GM18502 (cell line): ENCODE measurements around the gene HOMER3.

Experiments used
- ATAC-seq: cut with Tn5 transposase; IDR thresholded peaks from one replicate; pipeline ENCODE4 v1.9.1; 2021; ENCODE audit warnings: mild to moderate bottlenecking; ENCODE audit not compliant: unreplicated experiment, poor library complexity

Gene HOMER3

DNA sequence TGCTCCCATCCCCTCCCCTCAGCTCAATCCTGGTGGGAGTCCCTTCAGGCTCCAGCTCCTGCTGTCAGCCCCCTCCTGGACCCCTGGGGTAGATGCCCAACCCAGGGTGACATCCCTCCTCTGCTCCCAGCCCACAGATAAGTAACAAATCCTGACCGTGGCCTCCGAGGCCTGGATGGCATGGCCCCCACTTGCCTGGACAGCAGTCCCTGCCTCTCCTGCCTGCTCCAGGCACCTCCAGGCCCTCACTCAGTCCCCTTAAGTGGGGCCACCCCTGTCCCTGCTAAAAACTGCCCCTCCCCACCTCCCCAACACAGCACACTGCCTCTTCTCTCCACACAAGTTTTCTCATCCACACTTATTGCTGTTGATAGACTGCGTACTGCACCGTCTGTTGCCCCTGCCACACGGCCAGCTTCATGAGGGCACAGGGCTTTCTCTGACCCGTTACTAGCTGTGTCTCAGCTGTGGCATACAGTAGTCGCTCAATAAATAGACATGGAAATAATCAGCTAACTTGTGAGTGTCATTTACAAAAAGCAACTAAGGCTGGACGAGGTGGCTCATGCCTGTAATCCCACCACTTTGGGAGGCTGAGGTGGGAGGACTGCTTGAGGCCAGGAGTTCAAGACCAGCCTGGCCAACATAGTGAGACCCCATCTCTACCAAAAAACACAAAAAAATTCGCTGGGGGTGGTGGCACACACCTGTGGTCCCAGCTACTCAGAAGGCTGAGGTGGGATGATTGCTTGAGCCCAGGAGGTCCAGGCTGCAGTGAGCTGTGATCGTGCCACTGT, 50.9 kb downstream of the HOMER3 start:
- no peak for ATAC-seq

DNA sequence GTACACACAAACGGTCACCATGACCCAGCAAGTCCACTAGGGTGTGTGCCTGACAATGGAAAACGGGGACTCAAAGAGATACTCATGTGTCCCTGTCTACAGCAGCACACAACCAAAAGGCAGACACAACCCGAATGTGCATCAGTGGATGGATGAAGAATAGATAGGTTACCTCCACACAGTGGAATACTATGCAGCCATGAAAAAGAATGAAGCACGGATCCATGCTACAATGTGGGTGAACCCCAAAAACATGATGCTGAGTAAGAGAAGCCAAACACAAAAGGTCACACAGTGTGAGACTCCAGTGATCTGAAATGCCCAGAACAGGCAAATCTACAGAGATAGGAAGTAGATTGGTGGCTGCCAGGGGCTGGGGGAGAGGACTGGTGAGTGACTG, 54.0 kb downstream of the HOMER3 start:
- no peak for ATAC-seq

DNA sequence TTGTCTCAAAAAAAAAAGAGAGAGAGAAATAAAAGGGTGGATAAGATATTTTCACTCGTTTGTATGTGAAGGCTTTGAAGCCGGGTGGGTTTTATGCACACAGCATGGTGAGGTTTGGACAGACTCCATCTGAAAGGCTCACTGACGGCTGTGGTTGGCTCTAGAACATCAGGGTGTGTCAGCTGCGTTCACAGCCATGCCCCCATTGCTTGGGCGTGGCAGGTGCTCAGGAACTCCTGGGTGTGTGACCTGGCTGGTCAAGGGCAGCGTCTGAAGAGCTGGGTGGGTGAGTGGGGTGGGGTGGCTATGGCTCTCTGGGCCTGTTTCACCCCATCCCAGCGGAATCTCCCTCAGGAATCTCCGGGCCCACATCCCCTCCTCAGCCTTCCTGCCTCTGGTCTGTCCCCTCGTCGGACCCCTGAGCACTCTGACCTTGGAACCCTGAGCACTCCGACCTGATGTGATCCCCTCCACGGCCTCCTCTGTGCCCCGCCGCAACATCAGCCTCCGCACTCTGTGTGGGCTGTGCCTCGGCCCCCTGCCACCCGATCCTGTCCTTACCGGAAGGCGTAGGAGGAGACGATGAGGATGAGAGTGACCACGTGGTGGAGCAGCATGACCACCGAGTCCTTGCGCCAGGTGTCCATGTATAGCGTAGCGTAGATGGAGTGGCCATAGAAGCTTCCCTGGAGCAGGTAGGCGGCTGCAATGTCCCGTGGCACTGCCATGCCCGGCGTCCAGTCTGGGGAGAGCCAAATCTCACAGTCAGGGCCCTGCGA, 57.3 kb downstream of the HOMER3 start:
- no peak for ATAC-seq

DNA sequence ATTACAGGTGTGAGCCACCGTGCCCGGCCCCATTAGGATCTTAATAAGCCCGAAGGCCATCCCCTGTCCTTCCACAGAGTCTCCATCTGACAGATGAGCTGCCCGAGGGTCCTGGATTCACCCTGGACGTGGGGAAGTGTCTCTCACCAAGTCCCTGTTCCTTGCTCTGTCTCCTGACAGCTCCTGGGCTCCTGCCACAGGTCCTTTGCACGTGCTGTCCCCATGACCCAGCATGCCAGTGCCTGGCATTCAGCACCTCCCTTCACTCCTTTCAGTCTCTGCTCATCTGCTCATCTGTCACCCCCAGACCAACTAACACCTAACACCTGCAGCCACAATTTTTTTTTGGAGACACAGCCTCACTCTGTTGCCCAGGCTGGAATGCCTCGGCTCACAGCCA, 59.5 kb downstream of the HOMER3 start:
- no peak for ATAC-seq

DNA sequence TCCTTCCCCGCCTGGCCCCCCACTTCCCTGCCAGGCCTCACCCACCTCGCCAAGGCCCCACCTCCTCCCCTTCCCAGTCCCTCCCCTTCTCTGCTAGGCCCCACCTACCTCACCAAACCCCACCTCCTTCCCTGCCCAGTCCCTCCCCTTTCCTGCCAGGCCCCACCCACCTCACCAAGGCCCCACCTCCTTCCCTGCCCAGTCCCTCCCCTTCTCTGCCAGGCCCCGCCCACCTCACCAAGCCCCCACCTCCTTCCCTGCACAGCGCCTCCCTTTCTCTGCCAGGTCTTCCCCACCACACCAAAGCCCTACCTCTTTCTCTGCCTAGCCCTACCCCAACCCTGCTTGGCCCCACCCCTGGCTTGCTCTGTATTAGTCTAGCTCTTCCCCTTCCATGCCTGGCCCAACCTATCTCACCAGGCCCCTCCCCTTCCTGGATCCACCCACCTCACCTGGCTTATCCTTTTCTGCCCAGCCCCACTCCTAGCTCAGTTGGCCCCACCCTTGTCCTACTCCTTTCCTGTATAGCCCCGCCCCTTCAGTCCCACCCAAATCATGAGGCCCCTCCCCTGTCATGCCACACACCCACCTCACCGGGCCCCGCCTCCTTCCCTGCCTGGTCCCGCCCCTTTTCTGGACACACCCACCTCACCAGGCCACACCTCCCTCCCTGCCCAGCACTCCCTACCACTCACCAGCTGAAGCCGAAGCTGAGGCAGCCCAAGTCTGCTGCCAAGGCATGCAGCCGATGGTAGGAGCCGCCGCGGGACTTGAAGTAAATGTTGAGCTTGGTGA, 61.2 kb downstream of the HOMER3 start:
- no peak for ATAC-seq
